GM18519 (cell line): ENCODE results near the gene MBD3L3.
A peak's percentile ranks its signal among the peaks of the same experiment; 100 is the strongest.
"Not testable (repeated sequence)": the region's sequence is repeated elsewhere in the genome, so short reads cannot be mapped to it uniquely, and the experiment has no call there.

Source experiments
- ATAC-seq: cut with Tn5 transposase; IDR thresholded peaks from one replicate; pipeline ENCODE4 v1.9.1; 2021; ENCODE audit warnings: mild to moderate bottlenecking, moderate library complexity; ENCODE audit not compliant: unreplicated experiment, low FRiP score

The MBD3L3 gene

GRCh38 chr19:7058576-7058975, at the start of gene MBD3L3:
TSS of gene MBD3L3 (minus strand) at chr19:7058676. CDS start at chr19:7058605, 71 bp downstream.
- ATAC-seq, result not testable (repeated sequence)

GRCh38 chr19:7106711-7107657, 48.5 kb upstream of the MBD3L3 start:
- no peak for ATAC-seq

- ATAC-seq, result no peak
Measured at GRCh38 chr19:7104747-7105447, 46.4 kb upstream of the MBD3L3 start.

- no peak for ATAC-seq
Measured at GRCh38 chr19:7101498-7102253, 43.2 kb upstream of the MBD3L3 start.

DNA sequence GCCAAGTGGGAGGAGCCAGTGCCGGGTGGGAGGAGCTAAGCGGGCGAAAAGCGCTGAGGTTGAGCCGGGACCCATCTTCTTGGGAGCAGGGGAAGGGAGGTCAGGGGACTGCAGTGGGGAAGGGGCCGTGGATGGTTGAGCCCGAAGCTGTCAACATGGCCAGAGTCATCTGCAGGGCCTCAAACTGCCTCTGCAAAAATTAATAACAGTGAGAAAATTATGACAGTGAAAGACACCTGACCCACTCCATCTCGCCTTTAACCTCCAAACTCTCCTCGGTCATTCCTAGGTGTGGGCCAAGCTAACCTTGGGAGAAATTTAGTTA, 41.1 kb upstream of the MBD3L3 start:
- no peak for ATAC-seq

- ATAC-seq, result peak; percentile 54
Measured at GRCh38 chr19:7098701-7099596, 40.5 kb upstream of the MBD3L3 start.

GRCh38 chr19:7098096-7098495, 39.6 kb upstream of the MBD3L3 start:
- no peak for ATAC-seq

- ATAC-seq, result no peak
Measured at GRCh38 chr19:7088999-7089398, 30.5 kb upstream of the MBD3L3 start.

- ATAC-seq, result no peak
Measured at GRCh38 chr19:7083076-7083956, 24.8 kb upstream of the MBD3L3 start.

DNA sequence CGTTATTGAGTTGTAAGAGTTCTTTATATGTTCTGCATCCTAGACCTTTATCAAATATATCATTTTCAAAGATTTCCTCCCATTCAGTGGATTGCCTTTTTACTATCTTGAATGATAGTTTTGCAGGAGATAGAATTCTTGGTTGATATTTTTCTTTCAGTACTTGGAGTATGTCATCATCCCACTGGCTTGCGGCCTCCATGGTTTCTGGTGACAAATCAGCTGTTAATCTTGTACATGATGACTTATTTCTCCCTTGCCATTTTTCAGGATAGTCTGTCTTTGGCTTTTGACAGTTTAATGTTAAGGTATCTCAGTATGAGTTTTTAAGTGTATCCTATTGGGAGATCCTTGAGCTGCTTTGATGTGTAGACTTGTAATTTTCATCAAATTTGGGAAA, 19.5 kb upstream of the MBD3L3 start:
- ATAC-seq, result no peak

GRCh38 chr19:7076151-7076550, 17.7 kb upstream of the MBD3L3 start:
- no peak for ATAC-seq

DNA sequence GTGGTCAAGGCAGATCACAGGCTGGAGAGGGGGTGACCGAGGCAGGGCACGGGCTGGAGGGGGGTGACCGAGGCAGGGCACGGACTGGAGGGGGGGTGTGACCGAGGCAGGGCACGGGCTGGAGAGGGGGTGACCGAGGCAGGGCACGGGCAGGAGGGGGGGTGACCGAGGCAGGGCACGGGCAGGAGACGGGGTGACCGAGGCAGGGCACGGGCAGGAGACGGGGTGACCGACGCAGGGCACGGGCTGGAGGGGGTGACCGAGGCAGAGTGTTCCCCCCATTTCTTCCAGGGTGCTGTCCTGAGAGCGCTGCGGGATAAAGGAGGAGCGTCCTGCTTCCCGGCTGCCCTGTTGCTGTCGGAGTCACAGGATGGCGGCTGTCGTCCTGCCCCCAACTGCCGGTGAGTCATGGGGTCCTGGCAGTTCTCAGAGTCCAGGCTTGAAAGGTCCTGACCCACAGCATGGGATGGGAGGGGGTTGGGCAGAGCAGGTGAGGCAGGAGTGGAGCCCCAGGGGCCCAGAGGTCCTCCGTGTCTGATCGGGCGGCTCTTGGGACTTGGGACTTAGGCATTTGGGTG, 16.3 kb upstream of the MBD3L3 start:
- ATAC-seq, result no peak

GRCh38 chr19:7072541-7072940, 14.1 kb upstream of the MBD3L3 start:
- no peak for ATAC-seq

GRCh38 chr19:7069904-7070226, 11.4 kb upstream of the MBD3L3 start:
- peak; percentile 12 for ATAC-seq

GRCh38 chr19:7069042-7069903, 10.8 kb upstream of the MBD3L3 start, which contains the start of gene ZNF557:
TSS of gene ZNF557 (plus strand) at chr19:7069703. CDS start at chr19:7075075, 5,372 bp downstream.
- peak; percentile 66 for ATAC-seq

DNA sequence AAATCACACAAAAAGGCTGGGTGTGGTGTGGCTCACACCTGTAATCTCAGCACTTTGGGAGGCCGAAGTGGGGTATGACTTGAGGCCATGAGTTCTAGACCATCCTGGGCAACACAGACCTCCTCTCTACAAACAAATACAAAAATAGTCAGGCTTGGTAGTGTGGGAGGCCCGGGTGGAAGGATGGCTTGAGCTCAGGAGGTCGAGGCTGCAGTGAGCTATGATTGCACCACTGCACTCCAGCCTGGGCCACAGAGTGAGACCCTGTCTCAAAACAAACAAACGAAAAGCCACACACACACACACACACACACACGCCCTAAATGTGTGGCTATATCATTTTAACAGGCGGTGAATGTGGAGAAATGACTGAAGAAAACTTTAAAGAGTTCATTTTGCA, 10.1 kb upstream of the MBD3L3 start:
- ATAC-seq, result no peak

DNA sequence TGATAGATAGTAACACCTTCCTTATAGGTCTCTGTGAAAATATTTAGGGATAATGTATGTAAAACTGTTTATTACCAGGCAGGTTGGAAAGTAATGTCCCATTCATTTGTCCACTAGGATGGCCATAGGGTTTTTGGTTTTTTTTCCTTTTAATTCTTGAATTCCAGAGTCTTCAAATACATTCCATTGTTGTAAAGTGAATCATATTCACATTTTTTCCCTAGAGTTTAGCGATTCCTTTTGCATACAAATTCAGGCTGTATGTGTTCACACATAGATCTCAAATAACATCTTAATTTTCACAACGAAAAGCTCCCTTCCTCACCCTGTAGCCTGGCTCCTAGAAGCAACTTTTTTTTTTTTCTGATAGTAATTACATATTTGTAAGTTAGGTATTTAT, 9.2 kb upstream of the MBD3L3 start:
- no peak for ATAC-seq

DNA sequence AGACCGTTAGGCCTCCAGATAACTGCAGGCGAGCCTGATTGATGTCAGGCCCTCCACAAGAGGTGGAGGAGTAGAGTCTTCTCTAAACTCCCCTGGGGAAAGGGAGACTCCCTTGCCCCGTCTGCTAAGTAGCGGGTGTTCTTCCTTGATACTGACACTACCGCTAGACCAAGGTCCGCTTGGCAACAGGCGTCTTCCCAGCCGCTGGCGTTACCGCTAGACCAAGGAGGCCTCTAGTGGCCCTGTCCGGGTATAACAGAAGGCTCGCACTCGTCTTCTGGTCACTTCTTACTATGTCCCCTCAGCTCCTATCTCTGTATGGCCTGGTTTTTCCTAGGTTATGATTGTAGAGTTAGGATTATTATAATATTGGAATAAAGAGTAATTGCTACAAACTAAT, 8.6 kb upstream of the MBD3L3 start:
- not testable (repeated sequence) for ATAC-seq
